Measurements from ENCODE around the gene FAM163A.

GRCh38 chr1:179856296-179856695 is 113.2 kb downstream of the FAM163A start:
- TF ChIP-seq POLR2AphosphoS5 (IDR thresholded peaks at IDR 0.05) (no peak), POLR2A (IDR thresholded peaks at IDR 0.05; ENCODE audit: low read depth) (no peak)
